Keratinocyte (primary cell): ENCODE results near the gene EFNB3. TPM values are rescaled to one million over a fixed set of nuclear protein-coding genes. Genes with fewer than 3 reads are reported as not detected.
A peak's percentile ranks its signal among the peaks of the same experiment; 100 is the strongest.

Experiments
- DNase-seq: peaks from one replicate; pipeline ENCODE4 v3.0.0-alpha.2; 2011; ENCODE audit warnings: low read depth, missing footprints, low spot score
- FAIRE-seq: peaks from 2 replicates; lab custom pipeline; 2011; peaks lifted over from hg19 to GRCh38; lab: Jason Lieb, UNC
- H2AFZ ChIP-seq: 2 replicates; pipeline ENCODE4 v1.6.0; 2012; ENCODE audit warnings: low read length, control low read depth, inconsistent platforms; ENCODE audit not compliant: control insufficient read depth
- H3K27ac ChIP-seq: 2 replicates; pipeline ENCODE4 v1.5.1; 2011; ENCODE audit warnings: low read length; ENCODE audit not compliant: control insufficient read depth, insufficient read depth
- H3K27me3 ChIP-seq: 3 replicates; pipeline ENCODE4 v1.6.0; 2011; ENCODE audit warnings: low read length; ENCODE audit not compliant: control insufficient read depth, insufficient read depth; ENCODE audit errors: extremely low read depth
- H3K36me3 ChIP-seq, 2 experiments: 2 replicates in 1 of 2; 3 replicates in 1 of 2; pipeline ENCODE4 v1.5.1; 2011; ENCODE audit warnings: low read length in 2 of 2, mild to moderate bottlenecking in 1 of 2; ENCODE audit not compliant: control insufficient read depth in 2 of 2, insufficient read depth in 2 of 2; ENCODE audit errors: extremely low read depth in 1 of 2
- H3K4me1 ChIP-seq: 3 replicates; pipeline ENCODE4 v1.5.1; 2011; ENCODE audit warnings: low read length; ENCODE audit not compliant: control insufficient read depth, insufficient read depth; ENCODE audit errors: extremely low read depth
- H3K4me2 ChIP-seq: 3 replicates; pipeline ENCODE4 v1.6.0; 2011; ENCODE audit warnings: low read depth, low read length; ENCODE audit not compliant: control insufficient read depth, insufficient read depth; ENCODE audit errors: extremely low read depth
- H3K4me3 ChIP-seq, 3 experiments: fragments of 200-600 bp in 1 of 3; sonication (generic) in 1 of 3; 2 replicates in 2 of 3; 3 replicates in 1 of 3; pipeline ENCODE4 v1.5.1; 2011 to 2016; ENCODE audit warnings: low read length in 3 of 3, mild to moderate bottlenecking in 3 of 3, control low read depth in 2 of 3, inconsistent platforms in 1 of 3, low read depth in 1 of 3, mixed read lengths in 1 of 3, mixed run types in 1 of 3, moderate library complexity in 1 of 3; ENCODE audit not compliant: control insufficient read depth in 2 of 3, insufficient read depth in 2 of 3; ENCODE audit errors: extremely low read depth in 1 of 3
- H3K79me2 ChIP-seq: 2 replicates; pipeline ENCODE4 v1.6.0; 2012; ENCODE audit warnings: low read length; ENCODE audit not compliant: control insufficient read depth, insufficient read depth
- H3K9ac ChIP-seq: 3 replicates; pipeline ENCODE4 v1.6.0; 2011; ENCODE audit warnings: low read length; ENCODE audit not compliant: control insufficient read depth, insufficient read depth; ENCODE audit errors: extremely low read depth
- H3K9me1 ChIP-seq: 3 replicates; pipeline ENCODE4 v1.6.0; 2011; ENCODE audit warnings: low read length; ENCODE audit not compliant: control insufficient read depth, insufficient read depth; ENCODE audit errors: extremely low read depth
- H3K9me3 ChIP-seq: 2 replicates; pipeline ENCODE4 v1.5.1; 2012; ENCODE audit warnings: low read depth, low read length; ENCODE audit not compliant: control insufficient read depth
- H4K20me1 ChIP-seq: 3 replicates; pipeline ENCODE4 v1.6.0; 2011; ENCODE audit warnings: low read length; ENCODE audit not compliant: control insufficient read depth, insufficient read depth; ENCODE audit errors: extremely low read depth
- EZH2 ChIP-seq: IDR thresholded peaks from one replicate; pipeline ENCODE4 v1.6.1; 2012; ENCODE audit warnings: inconsistent platforms, mild to moderate bottlenecking, low read length, moderate library complexity
- dilution Hi-C: fragments of 300-500 bp; cut with MboI; formaldehyde crosslinking; loops from one replicate; pipeline ENCODE4 v1.7.0; 2020; ENCODE audit warnings: low sequenced_read_pairs; ENCODE audit not compliant: extremely low pct_ligation_motif_present
- polyA plus RNA-seq, 5 experiments: library from polyadenylated mRNA; depleted of rRNA in 3 of 5; stranded (reverse) in 3 of 5; stranded (forward) in 1 of 5; unstranded in 1 of 5; fragments of >200 nt; gene quantifications; 1 replicate in 1 of 5; 2 replicates in 3 of 5; 3 replicates in 1 of 5; pipeline versions ENCODE4 v1.2.1 to v1.2.3, GENCODE V29; 2011 to 2012; ENCODE audit warnings: missing spikeins in 2 of 5, low read depth in 1 of 5, low replicate concordance in 1 of 5
- TF ChIP-seq, protein P1 (sequence below), 3 experiments: IDR thresholded peaks in 1 of 3; conservative IDR thresholded peaks in 1 of 3; optimal IDR thresholded peaks in 1 of 3; 2 replicates in 2 of 3; 3 replicates in 1 of 3; pipeline versions ENCODE3 to v1.5.1; 2011; ENCODE audit warnings: low read length in 3 of 3, mild to moderate bottlenecking in 3 of 3, moderate library complexity in 2 of 3, control low read depth in 1 of 3, inconsistent platforms in 1 of 3; ENCODE audit not compliant: insufficient read depth in 2 of 3; ENCODE audit errors: extremely low read depth in 1 of 3

Gene EFNB3
- polyA plus RNA-seq, 1 donor (not counting 4 experiments of a cell fraction or from before 2014, with no cell fraction given), result 4.1 TPM

DNA sequence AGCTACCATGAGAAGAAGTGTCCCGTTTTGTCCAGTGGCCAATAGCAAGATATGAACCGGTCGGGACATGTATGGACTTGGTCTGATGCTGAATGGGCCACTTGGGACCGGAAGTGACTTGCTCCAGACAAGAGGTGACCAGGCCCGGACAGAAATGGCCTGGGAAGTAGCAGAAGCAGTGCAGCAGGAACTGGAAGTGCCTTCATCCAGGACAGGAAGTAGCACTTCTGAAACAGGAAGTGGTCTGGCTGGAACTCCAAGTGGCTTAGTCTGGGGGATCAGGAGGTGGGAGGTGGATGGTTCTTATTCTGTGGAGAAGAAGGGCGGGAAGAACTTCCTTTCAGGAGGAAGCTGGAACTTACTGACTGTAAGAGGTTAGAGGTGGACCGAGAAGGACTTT lies 5.3 kb downstream of the EFNB3 start:
- dilution Hi-C loops, result no loop called here
- FAIRE-seq, result no peak

DNA sequence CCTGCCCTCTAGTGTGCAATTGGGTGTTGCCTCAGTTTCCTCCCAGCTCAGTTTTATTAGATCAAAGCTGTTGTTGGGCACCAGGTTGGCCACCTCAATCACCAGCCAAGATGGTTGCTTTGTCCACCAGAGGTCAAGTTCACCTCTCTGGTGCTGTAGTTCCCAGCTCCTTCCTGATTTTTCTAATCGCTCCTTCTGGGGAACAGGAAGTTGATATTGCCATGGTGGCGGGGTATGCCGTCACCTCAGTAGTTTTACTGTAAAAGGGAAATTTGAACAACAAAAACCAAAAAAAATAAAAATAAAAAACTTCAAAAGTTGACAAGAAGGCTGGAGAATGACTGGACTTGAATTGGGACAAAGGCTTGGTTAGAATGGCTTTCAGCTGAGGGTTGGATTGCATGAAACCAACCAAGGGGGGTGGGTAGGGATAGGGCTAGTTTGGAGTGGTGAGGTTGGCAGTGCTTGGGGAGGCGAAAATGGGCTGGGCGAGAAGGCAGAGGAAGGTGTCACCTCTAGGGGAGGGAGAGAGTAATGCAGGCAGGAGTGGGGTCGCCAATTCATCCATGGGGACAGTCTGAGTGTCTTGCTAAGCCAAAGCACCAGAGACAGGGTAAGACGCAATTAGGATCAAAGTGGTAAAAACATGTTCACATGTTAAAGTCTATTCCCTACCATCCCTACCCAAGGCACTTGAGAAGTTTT lies 6.2 kb downstream of the EFNB3 start:
- peaks cover 5% of the 10 kb centered on the region for H3K4me1 ChIP-seq
- H3K4me2 ChIP-seq, result no peak overlapping the region
- no peaks in the 10 kb centered on the region for H3K9me1 ChIP-seq
- H3K27ac ChIP-seq, result no peak overlapping the region
- dilution Hi-C loops, result no loop called here
- H3K9me3 ChIP-seq, result no peaks in the 10 kb centered on the region
- H3K9ac ChIP-seq, result no peak overlapping the region
- H3K36me3 ChIP-seq, result no peaks in the 10 kb centered on the region
- DNase-seq (no peak), FAIRE-seq (peak; percentile 5)
- H3K4me3 ChIP-seq, result no peak overlapping the region
- peaks cover 16% of the 10 kb centered on the region for H3K27me3 ChIP-seq
- no peak for TF ChIP-seq EZH2
- TF ChIP-seq, protein P1, sequence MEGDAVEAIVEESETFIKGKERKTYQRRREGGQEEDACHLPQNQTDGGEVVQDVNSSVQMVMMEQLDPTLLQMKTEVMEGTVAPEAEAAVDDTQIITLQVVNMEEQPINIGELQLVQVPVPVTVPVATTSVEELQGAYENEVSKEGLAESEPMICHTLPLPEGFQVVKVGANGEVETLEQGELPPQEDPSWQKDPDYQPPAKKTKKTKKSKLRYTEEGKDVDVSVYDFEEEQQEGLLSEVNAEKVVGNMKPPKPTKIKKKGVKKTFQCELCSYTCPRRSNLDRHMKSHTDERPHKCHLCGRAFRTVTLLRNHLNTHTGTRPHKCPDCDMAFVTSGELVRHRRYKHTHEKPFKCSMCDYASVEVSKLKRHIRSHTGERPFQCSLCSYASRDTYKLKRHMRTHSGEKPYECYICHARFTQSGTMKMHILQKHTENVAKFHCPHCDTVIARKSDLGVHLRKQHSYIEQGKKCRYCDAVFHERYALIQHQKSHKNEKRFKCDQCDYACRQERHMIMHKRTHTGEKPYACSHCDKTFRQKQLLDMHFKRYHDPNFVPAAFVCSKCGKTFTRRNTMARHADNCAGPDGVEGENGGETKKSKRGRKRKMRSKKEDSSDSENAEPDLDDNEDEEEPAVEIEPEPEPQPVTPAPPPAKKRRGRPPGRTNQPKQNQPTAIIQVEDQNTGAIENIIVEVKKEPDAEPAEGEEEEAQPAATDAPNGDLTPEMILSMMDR (optimal IDR thresholded peaks at IDR 0.05 in 1 of 3, IDR thresholded peaks at IDR 0.05 in 1 of 3, conservative IDR thresholded peaks at IDR 0.05 in 1 of 3; ENCODE audit: extremely low read depth in 1 of 3, insufficient read depth in 2 of 3, low read length in 3 of 3), result peak; percentile 8 to 34 (median 20)
- no peak overlapping the region for H2AFZ ChIP-seq
- no peaks in the 10 kb centered on the region for H3K79me2 ChIP-seq
- no peaks in the 10 kb centered on the region for H4K20me1 ChIP-seq

More for the DNA sequence above, 5.3 kb downstream of the EFNB3 start:
- Histone ChIP-seq H2AFZ (peak overlapping the region; percentile 63), H3K4me1 (peaks cover 11% of the 10 kb centered on the region), H3K9ac (no peak overlapping the region), H3K4me2 (no peak overlapping the region), H3K9me3 (no peaks in the 10 kb centered on the region), H3K27me3 (peaks cover 25% of the 10 kb centered on the region), H3K79me2 (no peaks in the 10 kb centered on the region), H3K4me3 (no peak overlapping the region), H3K27ac (no peak overlapping the region), H3K36me3 (no peaks in the 10 kb centered on the region), H3K9me1 (no peaks in the 10 kb centered on the region), H4K20me1 (no peaks in the 10 kb centered on the region)
- DNase-seq, result no peak
- TF ChIP-seq EZH2, result no peak
- TF ChIP-seq, protein P1 (optimal IDR thresholded peaks at IDR 0.05 in 1 of 3, IDR thresholded peaks at IDR 0.05 in 1 of 3, conservative IDR thresholded peaks at IDR 0.05 in 1 of 3; ENCODE audit: extremely low read depth in 1 of 3, insufficient read depth in 2 of 3, low read length in 3 of 3), result no peak
